SK-N-SH (cell line): Measurements from ENCODE around the gene TNK2.

Experiments
- EP300 ChIP-seq, 2 experiments: IDR thresholded peaks; 2 replicates each; pipeline versions ENCODE4 v1.4.0 to v1.6.1; 2012; ENCODE audit warnings: borderline replicate concordance in 1 of 2, low read depth in 1 of 2, low read length in 1 of 2
- FOXJ3 ChIP-seq: sonication (generic); formaldehyde crosslinking; IDR thresholded peaks from 2 replicates; pipeline ENCODE4 v1.5.1; 2020; ENCODE audit warnings: mild to moderate bottlenecking, missing genetic modification reagents
- FOXM1 ChIP-seq: IDR thresholded peaks from 2 replicates; pipeline ENCODE4 v1.4.0; 2012; ENCODE audit warnings: low read depth, mild to moderate bottlenecking
- JUND ChIP-seq: IDR thresholded peaks from 2 replicates; pipeline ENCODE4 v1.4.0; 2012
- POLR2AphosphoS5 ChIP-seq: IDR thresholded peaks from 2 replicates; pipeline ENCODE4 v1.6.1; 2012; ENCODE audit warnings: low read depth, low read length
- RAD21 ChIP-seq: IDR thresholded peaks from 2 replicates; pipeline ENCODE4 v1.6.1; 2012; ENCODE audit warnings: mild to moderate bottlenecking, low read length
- RXRA ChIP-seq: IDR thresholded peaks from 2 replicates; pipeline ENCODE4 v1.4.0; 2012; ENCODE audit warnings: low read depth, mild to moderate bottlenecking, borderline replicate concordance
- SMC3 ChIP-seq: IDR thresholded peaks from 2 replicates; pipeline ENCODE4 v1.6.1; 2012; ENCODE audit warnings: low read depth, low read length, improper control_type of control experiment
- TCF12 ChIP-seq: IDR thresholded peaks from 2 replicates; pipeline ENCODE4 v1.4.0; 2012
- YY1 ChIP-seq: IDR thresholded peaks from 2 replicates; pipeline ENCODE4 v1.4.0; 2012; ENCODE audit warnings: low read depth, mild to moderate bottlenecking
- TF ChIP-seq, protein P1 (sequence below): IDR thresholded peaks from 2 replicates; pipeline ENCODE4 v1.6.1; 2012; ENCODE audit warnings: mild to moderate bottlenecking, low read depth, low read length, moderate library complexity
- TF ChIP-seq, protein P2 (sequence below): fragments of 200-600 bp; sonication (generic); IDR thresholded peaks from 2 replicates; pipeline ENCODE4 v1.6.1; 2017; ENCODE audit warnings: antibody characterized with exemption, mild to moderate bottlenecking, moderate library complexity
- TF ChIP-seq, protein P3 (sequence below): IDR thresholded peaks from 2 replicates; pipeline ENCODE4 v1.4.0; 2012; ENCODE audit warnings: low read depth
- TF ChIP-seq, protein P4 (sequence below): IDR thresholded peaks from 2 replicates; pipeline ENCODE4 v1.4.0; 2012; ENCODE audit warnings: low read depth, borderline replicate concordance

DNA sequence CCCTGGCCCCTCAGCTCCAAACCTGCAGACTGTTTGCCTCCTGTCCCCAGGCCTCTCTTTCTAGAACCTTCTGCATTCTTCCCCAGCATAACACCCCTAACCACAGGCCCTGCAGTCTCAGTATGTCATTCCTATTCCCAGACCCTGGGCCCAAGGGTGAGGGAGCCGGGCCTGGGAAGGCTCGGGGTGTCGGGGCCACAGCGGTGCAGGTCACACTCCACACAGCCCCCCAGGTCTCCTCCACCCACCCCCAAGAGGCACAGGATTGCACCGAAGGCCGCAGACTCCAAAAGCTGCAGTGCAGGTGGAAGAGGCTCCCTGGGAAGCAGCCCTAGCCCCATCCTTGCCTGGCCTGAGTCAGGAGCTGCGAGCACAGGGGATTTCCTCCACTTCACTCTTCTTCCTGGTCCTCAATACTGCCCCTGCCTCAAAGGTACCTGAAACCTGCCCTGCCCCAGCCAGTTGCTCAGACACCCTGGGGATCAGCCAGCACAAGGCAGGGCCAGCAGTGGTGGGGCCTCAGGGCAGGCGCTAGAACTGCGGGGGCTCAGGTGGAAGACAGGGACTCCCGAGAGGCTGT, 31.1 kb downstream of the TNK2 start:
- TF ChIP-seq, protein P1, sequence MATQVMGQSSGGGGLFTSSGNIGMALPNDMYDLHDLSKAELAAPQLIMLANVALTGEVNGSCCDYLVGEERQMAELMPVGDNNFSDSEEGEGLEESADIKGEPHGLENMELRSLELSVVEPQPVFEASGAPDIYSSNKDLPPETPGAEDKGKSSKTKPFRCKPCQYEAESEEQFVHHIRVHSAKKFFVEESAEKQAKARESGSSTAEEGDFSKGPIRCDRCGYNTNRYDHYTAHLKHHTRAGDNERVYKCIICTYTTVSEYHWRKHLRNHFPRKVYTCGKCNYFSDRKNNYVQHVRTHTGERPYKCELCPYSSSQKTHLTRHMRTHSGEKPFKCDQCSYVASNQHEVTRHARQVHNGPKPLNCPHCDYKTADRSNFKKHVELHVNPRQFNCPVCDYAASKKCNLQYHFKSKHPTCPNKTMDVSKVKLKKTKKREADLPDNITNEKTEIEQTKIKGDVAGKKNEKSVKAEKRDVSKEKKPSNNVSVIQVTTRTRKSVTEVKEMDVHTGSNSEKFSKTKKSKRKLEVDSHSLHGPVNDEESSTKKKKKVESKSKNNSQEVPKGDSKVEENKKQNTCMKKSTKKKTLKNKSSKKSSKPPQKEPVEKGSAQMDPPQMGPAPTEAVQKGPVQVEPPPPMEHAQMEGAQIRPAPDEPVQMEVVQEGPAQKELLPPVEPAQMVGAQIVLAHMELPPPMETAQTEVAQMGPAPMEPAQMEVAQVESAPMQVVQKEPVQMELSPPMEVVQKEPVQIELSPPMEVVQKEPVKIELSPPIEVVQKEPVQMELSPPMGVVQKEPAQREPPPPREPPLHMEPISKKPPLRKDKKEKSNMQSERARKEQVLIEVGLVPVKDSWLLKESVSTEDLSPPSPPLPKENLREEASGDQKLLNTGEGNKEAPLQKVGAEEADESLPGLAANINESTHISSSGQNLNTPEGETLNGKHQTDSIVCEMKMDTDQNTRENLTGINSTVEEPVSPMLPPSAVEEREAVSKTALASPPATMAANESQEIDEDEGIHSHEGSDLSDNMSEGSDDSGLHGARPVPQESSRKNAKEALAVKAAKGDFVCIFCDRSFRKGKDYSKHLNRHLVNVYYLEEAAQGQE, result no peak
- TF ChIP-seq, protein P2, sequence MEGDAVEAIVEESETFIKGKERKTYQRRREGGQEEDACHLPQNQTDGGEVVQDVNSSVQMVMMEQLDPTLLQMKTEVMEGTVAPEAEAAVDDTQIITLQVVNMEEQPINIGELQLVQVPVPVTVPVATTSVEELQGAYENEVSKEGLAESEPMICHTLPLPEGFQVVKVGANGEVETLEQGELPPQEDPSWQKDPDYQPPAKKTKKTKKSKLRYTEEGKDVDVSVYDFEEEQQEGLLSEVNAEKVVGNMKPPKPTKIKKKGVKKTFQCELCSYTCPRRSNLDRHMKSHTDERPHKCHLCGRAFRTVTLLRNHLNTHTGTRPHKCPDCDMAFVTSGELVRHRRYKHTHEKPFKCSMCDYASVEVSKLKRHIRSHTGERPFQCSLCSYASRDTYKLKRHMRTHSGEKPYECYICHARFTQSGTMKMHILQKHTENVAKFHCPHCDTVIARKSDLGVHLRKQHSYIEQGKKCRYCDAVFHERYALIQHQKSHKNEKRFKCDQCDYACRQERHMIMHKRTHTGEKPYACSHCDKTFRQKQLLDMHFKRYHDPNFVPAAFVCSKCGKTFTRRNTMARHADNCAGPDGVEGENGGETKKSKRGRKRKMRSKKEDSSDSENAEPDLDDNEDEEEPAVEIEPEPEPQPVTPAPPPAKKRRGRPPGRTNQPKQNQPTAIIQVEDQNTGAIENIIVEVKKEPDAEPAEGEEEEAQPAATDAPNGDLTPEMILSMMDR, result no peak
- TF ChIP-seq YY1 (no peak), EP300 (IDR thresholded peaks at IDR 0.05; ENCODE audit: borderline replicate concordance in 1 of 2, low read depth in 1 of 2, low read length in 1 of 2) (no peak), POLR2AphosphoS5 (no peak), FOXM1 (no peak), RAD21 (no peak), TCF12 (no peak), RXRA (no peak), JUND (no peak), FOXJ3 (no peak), SMC3 (no peak)
- TF ChIP-seq, protein P3, sequence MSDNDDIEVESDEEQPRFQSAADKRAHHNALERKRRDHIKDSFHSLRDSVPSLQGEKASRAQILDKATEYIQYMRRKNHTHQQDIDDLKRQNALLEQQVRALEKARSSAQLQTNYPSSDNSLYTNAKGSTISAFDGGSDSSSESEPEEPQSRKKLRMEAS, result no peak
- TF ChIP-seq, protein P4, sequence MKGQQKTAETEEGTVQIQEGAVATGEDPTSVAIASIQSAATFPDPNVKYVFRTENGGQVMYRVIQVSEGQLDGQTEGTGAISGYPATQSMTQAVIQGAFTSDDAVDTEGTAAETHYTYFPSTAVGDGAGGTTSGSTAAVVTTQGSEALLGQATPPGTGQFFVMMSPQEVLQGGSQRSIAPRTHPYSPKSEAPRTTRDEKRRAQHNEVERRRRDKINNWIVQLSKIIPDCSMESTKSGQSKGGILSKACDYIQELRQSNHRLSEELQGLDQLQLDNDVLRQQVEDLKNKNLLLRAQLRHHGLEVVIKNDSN, result no peak
